HG02610 (cell line): ENCODE measurements around the gene ARID1B.
"Not testable (repeated sequence)": the region's sequence is repeated elsewhere in the genome, so short reads cannot be mapped to it uniquely, and the experiment has no call there.

ENCODE experiments used
- ATAC-seq: cut with Tn5 transposase; IDR thresholded peaks from one replicate; pipeline ENCODE4 v1.9.1; 2021; ENCODE audit warnings: mild to moderate bottlenecking, moderate library complexity; ENCODE audit not compliant: unreplicated experiment

Gene ARID1B

DNA sequence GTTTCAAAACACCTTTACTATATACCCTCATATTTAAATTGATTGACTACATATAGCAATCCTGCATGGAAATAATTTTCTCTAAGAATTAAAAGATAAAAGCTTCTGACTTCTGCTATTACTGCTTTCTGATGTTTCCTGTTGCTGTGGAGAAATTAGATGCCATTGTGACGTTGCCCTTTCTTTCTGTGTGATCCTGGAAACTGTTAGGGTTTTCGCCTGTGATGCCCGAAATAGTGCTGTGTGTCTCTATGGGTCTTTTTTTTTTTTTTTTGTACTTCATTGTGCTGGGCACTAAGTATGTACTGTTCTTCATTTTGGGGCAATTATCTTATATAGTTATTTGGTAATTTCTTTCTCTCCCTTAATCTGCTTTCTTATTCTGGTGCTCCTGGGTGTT lies 205.0 kb downstream of the ARID1B start:
- no peak for ATAC-seq

DNA sequence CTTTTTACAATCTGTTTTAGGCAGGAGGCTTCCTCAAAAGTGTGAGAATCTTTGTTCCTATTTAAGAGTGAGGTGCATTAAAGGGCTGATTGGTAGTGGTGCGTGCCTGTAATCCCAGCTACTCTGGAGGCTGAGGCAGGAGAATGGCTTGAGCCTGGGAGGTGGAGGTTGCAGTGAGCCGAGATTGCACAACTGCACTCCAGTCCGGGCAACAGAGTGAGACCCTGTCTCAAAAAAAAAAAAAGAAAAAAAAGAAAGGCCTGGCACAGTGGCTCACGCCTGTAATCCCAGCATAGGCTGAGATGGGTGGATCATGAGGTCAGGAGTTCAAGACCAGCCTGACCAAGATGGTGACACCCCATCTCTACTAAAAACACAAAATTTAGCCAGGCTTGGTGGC lies 205.7 kb downstream of the ARID1B start:
- ATAC-seq: not testable (repeated sequence)

DNA sequence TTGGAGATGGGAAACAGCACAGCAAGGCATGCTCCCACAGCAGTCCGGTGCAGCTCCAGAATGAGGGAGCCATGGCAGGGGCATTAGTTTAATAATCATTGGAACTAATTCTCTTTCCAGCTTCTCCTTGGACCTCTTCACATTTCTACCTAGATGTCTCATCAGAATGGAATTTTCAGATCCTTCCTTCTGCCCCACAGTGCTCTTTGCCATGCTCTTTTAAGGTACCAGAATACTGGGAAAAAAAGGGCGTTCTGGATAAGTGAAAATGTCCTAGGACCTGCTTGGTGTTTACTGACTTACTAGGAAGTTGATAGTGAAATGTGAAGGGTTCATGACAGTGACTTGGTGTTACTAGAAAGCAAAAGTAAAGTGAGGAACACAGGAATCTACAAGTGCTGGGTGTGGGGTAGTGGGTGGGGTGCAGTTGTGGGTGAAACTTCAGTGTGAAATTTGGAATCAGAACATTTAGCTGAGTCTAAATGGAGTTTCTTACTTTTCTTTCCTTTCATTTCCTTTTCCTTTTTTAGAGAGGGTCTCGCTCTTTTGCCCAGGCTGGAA lies 207.1 kb downstream of the ARID1B start:
- peak; percentile 26 for ATAC-seq

DNA sequence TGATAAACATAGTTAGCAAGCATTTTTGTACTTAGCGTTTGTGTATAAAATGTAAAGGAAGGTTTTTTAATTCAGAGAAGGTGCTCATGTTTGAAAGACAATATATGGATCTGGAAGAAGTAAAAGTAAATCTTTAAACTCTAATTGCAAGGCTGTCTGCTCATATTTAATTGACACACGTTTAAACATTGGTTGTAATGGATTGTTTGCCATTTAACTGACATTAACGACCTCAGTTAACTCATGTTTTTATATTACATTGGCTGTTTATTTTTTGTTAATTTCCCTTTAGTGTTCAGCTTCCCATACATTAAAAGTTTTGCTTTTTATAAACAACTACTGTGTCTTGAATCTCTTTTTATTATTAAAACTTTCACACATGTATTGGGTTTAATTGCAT lies 208.1 kb downstream of the ARID1B start:
- no peak for ATAC-seq

- peak; percentile 75 for ATAC-seq
These were observed 211.3 kb downstream of the ARID1B start for GRCh38 chr6:156988276-156989158.

DNA sequence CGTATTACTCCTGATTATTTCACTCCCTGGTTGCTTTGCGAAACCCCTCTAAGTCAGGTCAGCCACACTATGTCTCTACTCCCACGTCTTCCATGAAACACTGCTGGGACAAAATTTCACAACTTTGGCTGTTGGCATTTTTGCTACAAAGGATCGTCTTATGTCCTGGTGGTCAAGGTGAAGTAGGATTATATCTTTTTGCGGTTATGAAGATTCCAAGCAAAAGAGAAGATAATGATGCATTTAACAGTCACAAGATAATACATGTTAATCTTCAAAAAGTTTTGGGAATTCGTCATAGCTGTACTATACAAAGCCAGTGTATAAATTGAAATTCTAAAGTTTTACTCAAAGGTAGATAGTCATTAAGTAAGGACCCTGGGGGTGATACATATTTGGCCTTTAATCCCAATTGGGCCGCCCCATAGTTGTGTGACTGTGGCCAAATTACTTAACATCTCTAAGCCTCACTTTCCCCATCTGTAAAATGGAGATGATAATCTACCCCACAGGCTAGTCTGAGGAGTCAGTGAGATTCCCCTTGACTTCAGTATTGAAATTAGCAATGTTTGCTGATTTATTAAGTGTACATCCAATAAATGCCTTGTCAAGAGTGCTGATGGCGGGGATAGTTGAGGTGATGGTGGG lies 212.1 kb downstream of the ARID1B start:
- no peak for ATAC-seq

- no peak for ATAC-seq
These were observed 215.0 kb downstream of the ARID1B start for GRCh38 chr6:156992020-156992804.

- ATAC-seq: no peak
These were observed 216.5 kb downstream of the ARID1B start for GRCh38 chr6:156993713-156994112.

DNA sequence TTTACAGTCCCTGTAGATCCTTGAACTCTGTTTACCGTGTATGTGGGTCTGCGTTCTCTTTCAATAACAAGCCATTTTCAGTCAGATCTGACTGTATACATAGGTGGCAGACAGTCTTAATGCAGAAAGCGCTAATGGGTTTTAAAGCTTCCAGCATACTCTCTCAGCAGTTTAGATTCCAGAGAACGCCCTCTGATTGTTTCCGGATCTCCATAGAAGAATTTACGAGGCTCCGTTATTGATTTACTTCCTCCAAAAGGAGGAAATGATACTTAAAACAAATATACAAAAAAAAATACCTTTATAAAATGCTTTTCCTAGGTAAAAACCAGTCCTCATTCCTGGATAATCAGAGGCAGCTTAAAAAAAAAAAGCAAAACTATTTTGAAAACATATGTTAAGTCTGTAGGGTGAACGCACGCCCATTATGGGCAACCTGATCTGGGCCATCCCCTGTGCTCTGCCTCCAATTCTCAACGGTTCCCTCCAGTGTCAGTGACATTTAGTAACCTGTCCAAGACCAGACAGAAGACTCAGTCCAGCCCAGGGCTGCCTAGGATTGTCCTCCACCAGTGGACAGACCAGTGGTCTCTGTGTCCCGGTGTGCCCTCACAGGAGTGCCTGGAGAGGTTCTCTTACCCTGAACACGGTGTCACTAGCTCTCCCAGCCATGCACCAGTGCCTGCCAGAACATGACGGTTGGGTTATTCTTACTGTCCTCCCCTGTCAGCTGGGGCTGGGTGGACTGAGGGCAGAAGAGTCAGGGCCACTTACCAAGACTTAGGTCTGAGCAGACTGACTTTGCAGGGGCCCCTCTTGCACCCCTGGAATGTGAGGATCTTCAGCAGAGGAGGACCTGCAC lies 217.3 kb downstream of the ARID1B start:
- ATAC-seq: no peak

GRCh38 chr6:156995502-156995901 lies 218.3 kb downstream of the ARID1B start:
- no peak for ATAC-seq

DNA sequence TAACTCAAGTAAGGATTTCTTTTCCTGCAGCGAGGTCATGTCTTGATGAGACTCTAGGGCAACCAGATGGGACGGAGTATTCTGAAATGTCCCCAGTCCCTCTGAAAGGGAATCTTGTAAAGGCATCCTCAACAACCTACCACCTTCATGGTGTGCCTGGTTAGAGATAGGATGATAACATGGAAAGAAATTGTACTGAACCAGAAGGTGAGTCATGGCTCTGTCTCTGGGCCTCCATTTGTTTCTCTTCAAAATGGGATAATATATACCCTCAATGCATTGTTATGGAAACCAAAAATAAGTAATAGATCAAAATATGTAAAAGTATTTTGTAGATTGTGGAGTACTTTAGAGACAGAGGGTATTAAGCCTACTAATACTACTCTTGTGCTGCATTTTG lies 219.1 kb downstream of the ARID1B start:
- ATAC-seq: no peak

DNA sequence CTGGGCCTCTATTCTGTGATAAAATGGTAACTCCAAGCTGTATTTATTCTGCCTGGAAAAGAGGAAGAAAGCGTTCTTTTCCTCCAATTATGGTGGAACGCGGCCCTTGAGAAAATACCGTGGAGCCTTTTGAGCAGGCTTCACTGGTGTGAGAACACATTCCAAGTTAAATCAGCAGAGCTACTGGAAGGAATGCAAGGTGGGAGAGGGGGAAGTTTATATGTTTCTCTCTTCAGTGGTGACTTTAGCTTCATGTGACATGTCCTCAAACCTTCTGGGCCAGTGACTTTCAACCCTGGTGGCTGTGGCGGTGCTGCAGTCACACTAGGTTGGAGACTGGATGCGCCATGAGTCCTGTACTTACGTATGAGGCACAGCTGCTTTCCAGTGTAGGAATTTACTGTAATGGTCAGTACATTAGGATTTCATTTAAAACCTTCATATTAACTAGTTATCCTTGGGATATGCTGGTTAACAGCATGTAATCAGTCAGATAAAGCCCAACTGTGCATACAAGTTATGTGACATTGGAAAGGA lies 221.7 kb downstream of the ARID1B start:
- no peak for ATAC-seq

- ATAC-seq: no peak
These were observed 222.6 kb downstream of the ARID1B start for GRCh38 chr6:156999762-157000161.

- ATAC-seq: no peak
These were observed 224.5 kb downstream of the ARID1B start for GRCh38 chr6:157001716-157002115.

DNA sequence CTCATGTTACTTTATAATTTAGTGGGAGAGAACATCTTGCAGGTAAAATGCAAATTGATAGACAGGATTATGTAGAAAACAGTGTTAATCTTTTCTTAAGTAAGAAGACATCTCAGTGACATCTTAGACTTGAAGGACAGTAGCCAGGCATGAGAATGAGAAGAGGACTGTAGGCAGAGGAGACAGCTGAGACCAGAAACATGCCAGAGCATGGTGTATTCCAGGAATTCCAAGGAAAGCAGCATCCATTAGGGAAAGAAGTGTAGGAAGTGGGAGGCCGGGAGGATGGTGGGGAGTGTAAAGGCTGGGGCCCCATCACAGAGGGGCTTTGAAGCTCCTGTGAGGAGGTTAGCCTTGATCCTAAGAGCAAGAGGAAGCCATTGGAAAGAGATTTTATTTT lies 225.6 kb downstream of the ARID1B start:
- ATAC-seq: no peak

DNA sequence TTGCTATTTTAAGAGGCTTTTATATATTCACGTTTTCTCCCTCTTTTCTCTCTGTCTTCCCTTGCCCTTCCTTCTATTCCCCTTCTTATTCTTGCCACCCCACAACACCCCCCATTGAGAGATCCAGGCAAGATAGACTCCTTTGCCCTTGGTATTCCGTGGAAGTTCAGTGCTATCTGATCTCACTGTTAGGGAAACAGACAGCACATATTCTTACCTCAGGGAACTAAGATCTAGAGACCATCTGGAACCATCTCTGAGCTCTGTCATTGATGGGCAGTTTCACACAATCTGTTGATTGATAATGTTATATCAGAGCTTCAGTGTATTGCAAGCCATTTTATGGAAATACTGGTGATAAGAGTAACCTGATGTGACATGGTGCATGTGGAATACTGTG lies 228.8 kb downstream of the ARID1B start:
- ATAC-seq: no peak

GRCh38 chr6:157008568-157008967 lies 231.4 kb downstream of the ARID1B start:
- ATAC-seq: no peak

DNA sequence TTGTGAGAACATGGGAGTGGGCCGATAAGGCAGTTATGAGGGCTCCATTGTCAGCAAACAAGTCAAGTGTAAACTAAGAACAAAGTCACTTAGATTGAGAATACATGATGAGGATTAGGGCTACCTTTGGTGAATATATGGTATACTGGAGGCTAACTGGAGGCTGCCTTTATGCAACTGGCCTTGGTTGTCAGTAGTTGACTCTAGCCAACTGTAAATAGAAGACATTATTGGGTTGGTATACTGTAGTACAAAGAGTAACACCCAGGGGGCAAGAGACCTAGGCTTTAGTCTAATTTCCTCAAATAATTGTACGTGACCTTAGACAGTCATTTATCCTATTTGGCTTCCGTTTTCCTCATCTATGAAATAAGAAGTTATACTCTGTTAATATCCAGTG lies 235.2 kb downstream of the ARID1B start:
- no peak for ATAC-seq

- no peak for ATAC-seq
These were observed 236.6 kb downstream of the ARID1B start for GRCh38 chr6:157013649-157014304.

- ATAC-seq: no peak
These were observed 237.7 kb downstream of the ARID1B start for GRCh38 chr6:157014871-157015270.
